Right cardiac atrium (tissue), 5 donors: ENCODE data around the gene C1QB. TPM values are rescaled to one million over a fixed set of nuclear protein-coding genes. Genes with fewer than 3 reads are reported as not detected.
"Not testable (repeated sequence)": the region's sequence is repeated elsewhere in the genome, so short reads cannot be mapped to it uniquely, and the experiment has no call there.

Experiments used
- ATAC-seq, 2 donors: fragments of 200-7000 bp; cut with Tn5 transposase; one replicate each; pipeline versions ENCODE4 v1.8.0 to v1.9.1; 2020; ENCODE audit warnings: moderate library complexity in 2 of 2, mild to moderate bottlenecking in 1 of 2
- DNase-seq, 3 donors: peaks; one replicate each; pipeline ENCODE4 v3.0.0-alpha.2; 2020
- H3K27ac ChIP-seq: one replicate; pipeline ENCODE4 v1.5.1; 2013; ENCODE audit warnings: mild to moderate bottlenecking, low read length, control low read depth, moderate library complexity
- H3K27me3 ChIP-seq: one replicate; pipeline ENCODE4 v1.6.1; 2013; ENCODE audit not compliant: control insufficient read depth, insufficient read depth
- H3K4me1 ChIP-seq: one replicate; pipeline ENCODE4 v1.6.1; 2013; ENCODE audit warnings: low read length; ENCODE audit not compliant: control insufficient read depth, insufficient read depth
- H3K4me3 ChIP-seq: one replicate; pipeline ENCODE4 v1.5.1; 2013; ENCODE audit warnings: low read length, control low read depth
- H3K9me3 ChIP-seq: one replicate; pipeline ENCODE4 v1.6.1; 2013; ENCODE audit warnings: low read length; ENCODE audit not compliant: control insufficient read depth
- WGBS: extraction: QIAGEN DNeasy Blood & Tissue Kit; methylation state at CpG from one replicate; pipeline ENCODE4 v1.1.7; 2013; 5-methylcytosine and 5-hydroxymethylcytosine counted together
- intact Hi-C, 4 donors: fragments of 100-400 bp; cut with DNase I; formaldehyde crosslinking; loops; one replicate each; pipeline versions ENCODE4 v1.11.0 to v1.14.0; 2022 to 2023
- polyA plus RNA-seq: library from polyadenylated mRNA; stranded (reverse); fragments of 200-250 nt; gene quantifications from one replicate; pipeline ENCODE4 v1.2.3, GENCODE V29; 2013
- total RNA-seq, 4 donors: library from RNA; stranded (reverse); fragmentation: NEBNext Ultra II Directional; extraction: Animal tissue kit (Norgen Biotek cat#: 25700); gene quantifications; one replicate each; pipeline ENCODE4 v1.2.1, GENCODE V29; 2021
- donor health status: healthy with polysubstance abuse.
- donor health status: DM: no; HTN: yes; CAD: no.
- donor health status: DM: no; HTN: no; CAD: no.
- donor health status: DM: no; HTN: yes; CAD: no; lungs with severe emphysema.
- donor health status: DM: yes; HTN: yes; CAD: no.

The C1QB gene
- total and polyA plus RNA-seq, 5 donors: 53.5 to 244 (median 134) TPM

DNA sequence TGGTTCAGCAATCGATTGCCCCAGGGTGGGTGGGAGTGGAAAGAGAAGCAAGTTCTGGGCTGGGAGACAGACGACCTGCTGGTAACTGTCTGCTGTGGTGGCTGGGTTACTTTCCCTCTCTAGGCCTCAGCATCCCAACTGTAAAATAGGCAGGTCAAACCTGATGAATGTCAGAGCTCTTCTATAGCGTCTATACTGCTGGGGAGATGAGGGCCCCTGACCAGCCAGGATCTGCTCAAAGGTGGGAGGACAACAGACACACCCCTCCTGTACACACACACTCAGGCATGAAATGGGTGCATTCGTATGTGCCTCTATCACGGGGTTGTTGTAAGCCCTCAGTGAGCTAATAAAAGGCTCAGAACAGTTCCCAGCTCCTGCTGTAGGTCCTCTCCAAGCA is 44.9 kb downstream of the C1QB start:
- no peak overlapping the region for H3K4me3 ChIP-seq
- ATAC-seq (no peak), DNase-seq (no peak)
- H3K4me1 ChIP-seq: no peaks in the 10 kb centered on the region
- intact Hi-C loops: no loop called here
- WGBS: 81% methylated on average over 5 of the region's 5 CpGs
- no peaks in the 10 kb centered on the region for H3K9me3 ChIP-seq
- no peak overlapping the region for H3K27ac ChIP-seq
- no peaks in the 10 kb centered on the region for H3K27me3 ChIP-seq

DNA sequence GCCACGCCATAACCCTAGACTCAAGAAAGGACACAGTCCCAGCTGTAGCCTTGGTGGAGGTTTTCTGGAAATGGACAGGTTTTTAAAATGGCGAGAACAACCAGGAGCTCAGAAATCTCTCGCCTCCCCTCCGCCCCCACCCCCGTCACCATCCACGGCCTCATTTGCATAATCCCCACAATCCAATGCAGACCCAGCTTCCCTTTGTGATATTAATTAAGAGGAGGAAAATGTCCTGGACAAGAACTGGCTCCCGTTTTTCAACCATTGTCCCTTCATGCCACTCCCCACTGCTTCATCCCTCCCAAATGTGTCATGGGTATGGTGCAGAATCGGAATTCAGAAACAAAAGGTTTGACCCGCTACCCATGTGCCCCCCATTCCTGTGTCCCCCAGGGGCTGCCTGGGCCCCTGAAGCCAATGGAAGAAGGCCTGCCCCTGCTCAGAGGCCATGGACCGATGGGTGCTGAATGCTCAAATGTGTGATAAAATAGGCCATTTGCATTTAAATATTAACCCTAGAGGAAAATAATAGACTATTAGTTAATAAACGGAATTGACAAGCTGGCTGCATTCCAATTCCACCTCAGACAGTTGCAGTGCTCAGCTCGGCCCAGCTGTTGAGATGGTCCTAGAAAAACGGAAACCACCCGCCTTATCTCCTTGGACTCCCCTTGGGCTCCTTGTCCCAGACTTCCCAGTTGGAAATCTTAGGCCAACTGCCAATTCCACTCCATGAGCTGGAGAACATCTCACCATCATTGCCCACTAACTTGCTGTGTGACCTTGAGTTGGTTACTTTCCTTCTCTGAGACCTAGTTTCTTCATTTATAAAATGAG is 46.9 kb downstream of the C1QB start:
- WGBS: 57% methylated on average over 14 of the region's 14 CpGs
- no peak overlapping the region for H3K4me3 ChIP-seq
- H3K27ac ChIP-seq: no peak overlapping the region
- H3K9me3 ChIP-seq: no peaks in the 10 kb centered on the region
- H3K4me1 ChIP-seq: no peaks in the 10 kb centered on the region
- intact Hi-C loops: loop anchor here (5.0 to 10.0 kb wide), 6 partner anchors 165 to 235 kb away; no protein-coding TSS in a partner anchor
- H3K27me3 ChIP-seq: no peaks in the 10 kb centered on the region
- ATAC-seq (no peak), DNase-seq (no peak)

- 61% methylated on average over 12 of the region's 12 CpGs for WGBS
- no peak for DNase-seq
- H3K4me1 ChIP-seq: no peaks in the 10 kb centered on the region
- H3K9me3 ChIP-seq: no peaks in the 10 kb centered on the region
- intact Hi-C loops: loop anchor here (5.0 to 10.0 kb wide), 6 partner anchors 162 to 232 kb away; no protein-coding TSS in a partner anchor
- ATAC-seq: peak in 1 of 2 donors; percentile 59
- no peak overlapping the region for H3K4me3 ChIP-seq
- no peak overlapping the region for H3K27ac ChIP-seq
- H3K27me3 ChIP-seq: no peaks in the 10 kb centered on the region
These were observed 49.5 kb downstream of the C1QB start for GRCh38 chr1:22702296-22703085.

- 74% methylated on average over 2 of the region's 2 CpGs for WGBS
- H3K4me1 ChIP-seq: no peaks in the 10 kb centered on the region
- no peaks in the 10 kb centered on the region for H3K9me3 ChIP-seq
- peak; percentile 86 to 91 (median 88) for DNase-seq
- H3K27ac ChIP-seq: no peak overlapping the region
- peak; percentile 88 to 94 for ATAC-seq
- H3K27me3 ChIP-seq: no peaks in the 10 kb centered on the region
- H3K4me3 ChIP-seq: no peak overlapping the region
- intact Hi-C loops: loop anchor here (5.0 to 10.0 kb wide), 6 partner anchors 160 to 230 kb away; no protein-coding TSS in a partner anchor
These were observed 51.5 kb downstream of the C1QB start for GRCh38 chr1:22704440-22705067.

DNA sequence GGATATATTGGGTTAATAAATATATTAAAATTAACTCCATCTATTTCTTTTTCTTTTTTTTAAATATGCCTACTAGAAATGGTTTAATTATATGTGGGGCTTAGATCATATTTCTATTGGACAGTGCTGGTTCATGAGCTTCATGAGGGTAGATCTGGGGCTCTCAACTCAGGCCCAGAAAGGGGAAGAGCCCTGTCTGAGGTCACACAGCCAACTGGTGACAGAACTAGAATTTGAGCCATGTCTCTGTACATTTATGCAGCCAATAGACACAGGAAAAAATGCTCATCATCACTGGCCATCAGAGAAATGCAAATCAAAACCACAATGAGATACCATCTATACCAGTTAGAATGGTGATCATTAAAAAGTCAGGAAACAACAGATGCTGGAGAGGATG is 52.5 kb downstream of the C1QB start:
- H3K27me3 ChIP-seq: no peaks in the 10 kb centered on the region
- H3K4me1 ChIP-seq: no peaks in the 10 kb centered on the region
- H3K4me3 ChIP-seq: no peak overlapping the region
- no peak for DNase-seq
- intact Hi-C loops: loop anchor here in 3 of 4 donors (10.0 kb wide), 4 partner anchors 159 to 229 kb away; no protein-coding TSS in a partner anchor
- ATAC-seq: no peak
- no peaks in the 10 kb centered on the region for H3K9me3 ChIP-seq
- H3K27ac ChIP-seq: no peak overlapping the region

- ATAC-seq, H3K4me3 ChIP-seq, H3K27me3 ChIP-seq, H3K4me1 ChIP-seq, DNase-seq, H3K9me3 ChIP-seq, H3K27ac ChIP-seq: not testable (repeated sequence)
- intact Hi-C loops: loop anchor here in 3 of 4 donors (10.0 kb wide), 4 partner anchors 159 to 229 kb away; no protein-coding TSS in a partner anchor
- 92% methylated on average over 4 of the region's 4 CpGs for WGBS
These were observed 53.1 kb downstream of the C1QB start for GRCh38 chr1:22706100-22706499.

DNA sequence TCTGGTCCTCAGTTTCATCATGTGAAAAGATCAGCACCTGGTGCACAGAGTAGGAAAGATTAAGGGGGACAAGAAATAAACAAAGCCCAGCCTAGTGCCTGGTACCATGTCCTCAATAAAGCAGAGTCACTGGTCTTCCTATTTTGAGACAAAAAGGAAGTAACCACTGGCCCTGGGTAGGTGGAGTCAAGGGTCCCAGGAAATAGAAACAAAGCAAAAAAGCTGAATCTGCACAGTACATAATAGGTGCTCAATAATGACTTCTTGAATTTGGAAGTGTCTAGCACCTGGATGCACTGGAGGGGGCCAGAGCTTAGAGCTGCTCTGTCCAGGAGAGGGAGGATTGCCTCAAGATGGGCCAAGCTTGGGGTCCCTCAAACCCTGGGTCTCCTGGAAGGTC is 55.7 kb downstream of the C1QB start:
- H3K27ac ChIP-seq: no peak overlapping the region
- H3K4me1 ChIP-seq: no peaks in the 10 kb centered on the region
- DNase-seq: no peak
- H3K4me3 ChIP-seq: no peak overlapping the region
- ATAC-seq: no peak
- H3K27me3 ChIP-seq: no peaks in the 10 kb centered on the region
- H3K9me3 ChIP-seq: no peaks in the 10 kb centered on the region
- intact Hi-C loops: loop anchor here in 3 of 4 donors (10.0 kb wide), 4 partner anchors 156 to 226 kb away; no protein-coding TSS in a partner anchor

DNA sequence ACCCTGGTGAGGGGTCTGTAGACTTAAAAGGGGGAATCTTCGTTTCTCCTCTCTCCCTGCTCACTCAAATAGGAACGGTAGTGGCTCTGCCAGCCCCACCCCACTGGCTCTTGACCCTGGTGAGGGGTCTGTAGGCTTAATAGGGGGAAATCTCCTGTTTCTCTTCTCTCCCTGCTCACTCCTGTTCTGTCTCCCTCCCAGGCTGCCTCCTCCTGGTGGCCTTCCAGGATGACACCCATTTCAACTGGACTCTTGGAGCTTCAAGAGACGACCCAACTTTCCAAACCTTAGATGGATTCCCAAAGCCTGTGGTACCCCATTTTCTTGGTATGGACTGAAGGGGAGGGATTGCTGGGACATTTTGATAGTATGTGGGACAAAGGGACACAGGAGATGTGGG is 56.2 kb downstream of the C1QB start:
- no peaks in the 10 kb centered on the region for H3K9me3 ChIP-seq
- no peak overlapping the region for H3K27ac ChIP-seq
- no peak overlapping the region for H3K4me3 ChIP-seq
- intact Hi-C loops: loop anchor here in 3 of 4 donors (10.0 kb wide), 4 partner anchors 156 to 226 kb away; no protein-coding TSS in a partner anchor
- H3K27me3 ChIP-seq: no peaks in the 10 kb centered on the region
- no peaks in the 10 kb centered on the region for H3K4me1 ChIP-seq
- 84% methylated on average over 3 of the region's 3 CpGs for WGBS
- no peak for ATAC-seq
- peak in 1 of 3 donors; percentile 5 for DNase-seq

GRCh38 chr1:22709891-22710700 is 57.1 kb downstream of the C1QB start:
- peak; percentile 78 to 91 (median 90) for DNase-seq
- intact Hi-C loops: loop anchor here in 3 of 4 donors (10.0 kb wide), 4 partner anchors 155 to 225 kb away; no protein-coding TSS in a partner anchor

DNA sequence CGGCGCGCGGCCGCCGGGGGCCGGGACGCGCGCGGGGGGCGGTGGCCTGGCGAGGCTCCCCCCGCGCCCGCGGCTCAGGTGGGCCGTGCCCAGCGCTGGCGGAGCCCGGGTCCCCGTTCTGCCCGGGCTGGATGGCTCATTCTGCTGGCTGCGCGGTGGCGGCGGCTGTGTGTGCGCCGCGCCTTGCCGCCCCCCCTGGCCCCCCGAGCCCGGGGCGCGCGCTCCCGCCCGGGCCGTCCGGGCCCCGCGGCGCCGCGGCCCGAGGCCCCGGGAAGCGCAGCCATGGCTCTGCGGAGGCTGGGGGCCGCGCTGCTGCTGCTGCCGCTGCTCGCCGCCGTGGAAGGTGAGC is 57.6 kb downstream of the C1QB start, which contains the start of gene EPHB2:
EPHB2 (plus strand) TSS at position 139 of the 349 bp plus-strand sequence; CDS start at position 283, 144 bp downstream.
- intact Hi-C loops: no loop called here
- no peaks in the 10 kb centered on the region for H3K27me3 ChIP-seq

More at GRCh38 chr1:22709891-22710700, 57.1 kb downstream of the C1QB start:
- 3% methylated on average over 50 of the region's 50 CpGs for WGBS
- Histone ChIP-seq H3K27me3 (no peaks in the 10 kb centered on the region), H3K27ac (no peak overlapping the region), H3K9me3 (no peaks in the 10 kb centered on the region), H3K4me3 (peak overlapping the region; percentile 91), H3K4me1 (no peaks in the 10 kb centered on the region)
- peak; percentile 59 to 63 for ATAC-seq

More for the DNA sequence above, 57.6 kb downstream of the C1QB start, which contains the start of gene EPHB2:
- Histone ChIP-seq H3K4me1 (no peaks in the 10 kb centered on the region), H3K27ac (no peak within 1 kb of the TSS), H3K4me3 (peak within 1 kb of the TSS; percentile 91), H3K9me3 (no peaks in the 10 kb centered on the region)
- under 1% methylated on average over 55 of the region's 55 CpGs for WGBS
- peak; percentile 38 to 56 for ATAC-seq
- peak; percentile 67 to 88 (median 85) for DNase-seq
